ENCODE measurements around the gene SPTSSB.

The SPTSSB gene

DNA sequence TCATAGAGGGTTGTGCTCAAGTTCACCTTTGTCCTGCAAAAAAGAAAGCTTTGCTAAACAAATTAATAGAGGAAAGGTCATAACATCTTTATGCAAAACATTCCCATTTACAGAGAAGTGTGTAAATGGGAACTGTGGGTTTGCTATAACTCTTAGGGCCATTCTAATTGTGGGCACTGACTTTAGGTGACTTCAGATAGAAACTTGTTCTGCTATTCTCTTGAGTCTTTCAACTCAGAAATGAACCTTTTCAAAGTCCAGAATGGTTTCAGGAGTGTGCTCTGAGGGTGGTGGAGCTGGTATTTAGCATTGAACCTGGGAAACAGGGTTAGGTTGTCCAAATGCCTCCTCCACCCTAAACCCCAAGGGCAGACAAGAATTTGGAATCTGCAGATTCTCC lies 34.0 kb downstream of the SPTSSB start:
- DNase-seq: no peak

DNA sequence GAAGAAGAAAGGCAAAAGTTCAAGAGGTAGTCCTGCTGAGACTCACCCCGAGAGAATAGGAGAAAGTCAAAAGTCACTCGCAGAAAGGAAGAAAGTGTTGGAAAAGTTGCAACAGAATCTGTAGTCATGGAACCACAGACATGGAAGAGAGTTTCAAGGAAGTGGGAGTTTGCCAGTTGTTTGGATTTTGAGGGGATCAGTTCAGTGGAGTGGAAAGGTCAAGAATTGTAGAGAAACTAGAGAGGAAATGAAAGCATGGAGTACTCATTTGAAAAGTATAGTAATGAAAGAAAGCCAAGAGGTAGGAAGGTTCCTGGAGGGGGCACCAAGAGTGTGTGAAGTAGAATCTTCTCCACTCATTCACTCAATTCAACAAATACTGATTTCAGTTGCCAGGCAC lies 34.7 kb downstream of the SPTSSB start:
- no peak for DNase-seq

DNA sequence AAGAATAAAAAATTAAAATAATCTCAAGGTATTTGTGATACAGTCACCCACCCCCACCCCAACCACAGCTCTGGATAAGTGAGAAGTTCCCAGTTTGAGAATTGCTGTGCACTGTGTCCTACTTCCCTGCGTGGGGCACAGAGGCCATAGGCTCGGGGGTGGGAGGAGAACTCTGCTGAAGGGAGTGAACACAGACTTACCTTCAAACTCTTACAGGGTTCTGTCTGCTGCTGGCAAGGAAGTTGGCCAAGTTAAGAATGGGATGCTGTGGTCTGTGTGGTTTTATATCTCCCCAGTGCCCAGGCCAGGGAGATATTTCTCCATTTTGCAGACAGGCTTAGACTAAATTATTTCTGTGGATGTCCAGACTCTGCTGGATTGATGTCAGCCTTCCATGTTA lies 37.6 kb downstream of the SPTSSB start:
- no peak for DNase-seq

GRCh38 chr3:161332792-161333191 lies 38.5 kb downstream of the SPTSSB start:
- no peak for DNase-seq

DNA sequence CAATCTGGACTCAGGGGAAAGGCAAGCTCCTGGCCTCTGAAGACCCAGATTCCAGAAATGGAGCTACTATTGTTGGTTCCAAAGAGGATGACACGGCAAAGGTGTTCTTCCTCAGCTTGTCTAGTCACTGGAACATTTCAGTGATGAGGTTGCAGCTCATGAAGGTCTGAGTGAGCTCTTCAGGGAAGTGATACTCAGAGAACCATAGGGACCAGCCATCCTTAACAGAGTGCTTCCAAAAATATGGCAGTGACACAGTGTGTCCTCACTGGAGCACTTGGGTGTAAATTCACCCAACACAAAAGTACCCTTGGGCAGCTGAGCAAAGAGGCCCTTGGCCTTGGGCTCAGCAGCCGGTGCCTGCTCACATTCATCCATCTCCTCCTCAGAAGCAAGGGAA lies 46.3 kb downstream of the SPTSSB start:
- DNase-seq: no peak

DNA sequence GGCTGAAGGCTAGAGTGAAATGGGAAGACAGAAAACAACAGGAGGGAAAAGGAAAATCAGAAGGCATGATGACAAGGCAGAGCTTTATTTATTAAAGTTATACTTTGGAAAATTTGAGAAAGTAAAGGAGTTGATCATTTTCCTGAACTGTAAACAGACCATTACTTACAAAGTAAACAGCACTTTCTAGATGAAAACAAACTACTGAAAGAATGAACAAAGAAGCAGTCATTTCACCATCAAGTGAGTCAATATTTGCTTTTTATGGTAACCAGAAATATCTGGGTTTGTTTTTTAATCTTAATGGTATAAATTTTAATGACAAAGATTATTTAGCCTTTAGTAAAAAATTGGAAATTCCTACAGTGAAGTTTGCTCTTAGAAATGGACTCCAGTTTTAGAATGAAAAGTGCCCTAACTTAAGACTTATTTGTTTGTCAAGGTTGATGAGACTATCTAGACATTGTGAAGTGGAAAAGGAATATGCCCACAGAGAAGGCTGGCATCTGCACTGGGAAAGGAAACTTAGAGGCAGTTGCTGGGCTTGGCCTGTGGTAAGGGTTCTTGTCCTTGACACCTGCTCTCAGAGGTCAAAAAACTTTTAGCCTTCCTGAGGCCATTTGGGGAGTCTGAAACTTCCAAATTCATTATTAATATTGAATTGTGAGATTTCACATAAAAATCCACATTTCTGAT lies 47.2 kb downstream of the SPTSSB start:
- no peak for DNase-seq

GRCh38 chr3:161322781-161323568 lies 48.3 kb downstream of the SPTSSB start:
- DNase-seq: no peak

DNA sequence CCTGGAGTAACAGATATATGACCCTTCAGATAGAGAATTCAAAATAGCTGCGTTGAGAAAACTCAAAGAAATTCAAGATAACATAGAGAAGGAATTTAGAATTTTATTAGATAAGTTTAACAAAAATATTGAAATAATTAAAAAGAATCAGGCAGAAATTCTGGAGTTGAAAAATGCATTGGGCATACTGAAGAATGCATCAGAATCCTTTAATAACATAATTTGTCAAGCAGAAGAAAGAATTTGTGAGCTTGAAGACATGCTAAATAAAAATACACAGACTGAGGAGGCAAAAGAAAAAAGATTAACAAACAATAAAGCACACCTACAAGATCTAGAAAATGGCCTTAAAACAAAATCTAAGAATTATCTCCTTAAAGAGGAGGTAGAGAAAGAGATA lies 50.5 kb downstream of the SPTSSB start:
- no peak for DNase-seq

DNA sequence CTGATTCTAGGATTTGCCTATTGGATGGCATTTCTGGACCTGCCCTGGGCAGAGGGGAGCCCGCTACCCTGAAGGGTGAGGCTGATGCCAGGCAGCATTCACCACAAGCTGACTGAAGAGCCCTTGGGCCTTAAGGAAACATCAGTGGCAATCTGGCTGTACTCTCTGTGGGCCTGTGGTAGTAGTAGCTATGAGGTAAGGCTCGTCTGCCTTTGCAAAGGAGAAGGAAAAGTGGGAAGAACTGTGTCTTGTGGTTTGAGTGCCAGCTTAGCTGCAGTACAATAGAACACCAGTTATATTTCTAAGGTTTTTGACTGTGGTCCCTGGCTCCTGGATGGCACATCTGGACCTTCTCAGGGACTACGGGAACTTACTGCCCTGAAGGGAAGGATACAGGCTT lies 51.5 kb downstream of the SPTSSB start:
- no peak for DNase-seq

- no peak for DNase-seq
Measured at GRCh38 chr3:161317077-161317476, 54.2 kb downstream of the SPTSSB start.

DNA sequence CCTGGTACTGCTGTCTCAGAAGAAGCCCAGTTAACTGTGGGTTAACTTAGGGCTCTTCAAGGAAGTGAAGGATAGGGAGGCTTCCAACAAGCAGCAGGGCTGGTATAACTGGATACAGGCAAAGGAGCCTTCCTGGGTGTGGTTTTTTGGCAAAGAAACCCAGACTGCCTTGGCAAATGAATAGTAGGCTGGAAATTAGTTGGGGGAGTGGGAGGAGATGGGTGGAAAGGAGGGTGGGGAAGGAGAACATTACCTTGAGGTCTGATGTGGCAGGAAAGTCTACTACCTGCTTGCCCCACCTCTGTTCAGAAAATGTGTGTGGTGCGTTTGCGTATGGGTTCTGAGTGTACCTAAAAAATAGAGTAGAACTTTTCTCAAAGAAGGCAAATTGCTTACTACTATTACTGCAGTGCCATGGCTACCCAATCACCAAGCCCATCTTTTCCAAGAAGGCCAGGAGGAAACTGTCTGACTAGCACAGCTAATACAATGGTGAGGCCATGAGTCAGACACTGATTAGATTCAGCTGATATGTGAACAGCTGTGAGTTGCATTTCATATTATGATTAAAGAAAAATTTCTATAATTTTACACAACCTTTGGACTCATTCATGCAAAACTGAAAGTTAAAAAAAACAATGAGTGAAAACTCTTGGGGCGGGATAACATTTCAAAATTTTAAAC lies 55.2 kb downstream of the SPTSSB start:
- no peak for DNase-seq

DNA sequence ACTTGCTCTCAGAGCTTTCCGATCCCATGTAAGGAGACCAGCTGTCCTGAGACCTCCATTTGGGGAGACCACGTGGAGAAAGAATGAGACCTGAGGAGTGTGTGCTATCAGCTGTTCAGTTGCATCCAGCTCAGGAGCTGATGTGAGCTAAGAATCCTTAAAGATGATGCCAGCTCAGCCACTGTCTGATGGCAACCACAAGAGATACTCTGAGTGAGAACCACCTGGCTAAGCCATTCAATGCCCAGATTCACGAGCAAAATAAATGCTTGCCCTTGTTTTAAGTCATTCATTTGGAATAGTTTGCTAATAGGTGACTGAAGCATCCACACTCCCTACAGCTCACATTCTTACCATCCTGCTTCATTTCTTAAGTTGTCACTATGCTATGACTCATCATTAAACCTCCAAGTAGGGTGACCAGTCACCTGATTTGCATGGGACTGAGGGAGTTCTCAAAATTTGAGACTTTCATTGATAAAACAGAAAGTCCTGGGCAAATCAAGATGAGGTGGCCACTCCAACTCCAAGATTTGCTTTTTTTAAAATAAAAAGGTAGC lies 56.4 kb downstream of the SPTSSB start:
- DNase-seq: no peak

DNA sequence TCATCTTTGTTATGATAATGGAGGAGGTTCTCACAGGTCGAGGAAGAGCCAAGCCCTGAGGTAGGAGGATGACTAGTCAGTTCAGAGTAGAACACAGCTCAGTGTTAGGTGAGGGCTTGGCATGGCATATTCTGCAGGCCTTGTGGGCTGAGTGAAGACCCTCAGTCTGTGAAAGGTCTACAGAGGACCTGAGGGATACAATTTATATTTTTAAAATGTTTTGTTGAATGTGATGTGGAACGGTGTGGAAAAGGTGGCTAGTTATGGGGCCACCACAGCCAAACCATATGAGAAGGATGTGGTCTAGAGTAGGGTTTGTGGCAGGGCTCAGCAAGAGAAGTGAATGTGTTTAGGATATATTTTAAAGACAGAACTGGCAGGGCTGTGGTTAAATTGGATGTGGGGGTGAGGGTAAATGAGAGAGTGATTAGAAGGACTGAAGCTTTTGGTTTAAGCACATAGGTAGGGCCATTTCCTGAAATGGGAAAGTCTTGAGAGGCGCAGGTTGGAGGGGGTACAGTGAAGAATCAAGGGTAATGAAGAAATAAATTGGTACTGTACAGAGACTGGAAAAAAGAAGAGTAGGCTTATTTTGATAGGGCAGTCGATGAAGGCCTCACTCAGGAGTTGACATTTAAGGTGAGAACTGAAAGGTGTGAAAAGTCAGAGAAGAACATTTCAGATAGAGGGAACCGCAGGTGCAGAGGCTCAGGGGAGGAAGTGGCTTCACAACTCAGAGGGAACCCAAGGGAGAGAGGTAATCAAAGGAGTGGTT lies 60.5 kb downstream of the SPTSSB start:
- peak in 4 of 5 donors; percentile 21 to 68 (median 28) for DNase-seq

DNA sequence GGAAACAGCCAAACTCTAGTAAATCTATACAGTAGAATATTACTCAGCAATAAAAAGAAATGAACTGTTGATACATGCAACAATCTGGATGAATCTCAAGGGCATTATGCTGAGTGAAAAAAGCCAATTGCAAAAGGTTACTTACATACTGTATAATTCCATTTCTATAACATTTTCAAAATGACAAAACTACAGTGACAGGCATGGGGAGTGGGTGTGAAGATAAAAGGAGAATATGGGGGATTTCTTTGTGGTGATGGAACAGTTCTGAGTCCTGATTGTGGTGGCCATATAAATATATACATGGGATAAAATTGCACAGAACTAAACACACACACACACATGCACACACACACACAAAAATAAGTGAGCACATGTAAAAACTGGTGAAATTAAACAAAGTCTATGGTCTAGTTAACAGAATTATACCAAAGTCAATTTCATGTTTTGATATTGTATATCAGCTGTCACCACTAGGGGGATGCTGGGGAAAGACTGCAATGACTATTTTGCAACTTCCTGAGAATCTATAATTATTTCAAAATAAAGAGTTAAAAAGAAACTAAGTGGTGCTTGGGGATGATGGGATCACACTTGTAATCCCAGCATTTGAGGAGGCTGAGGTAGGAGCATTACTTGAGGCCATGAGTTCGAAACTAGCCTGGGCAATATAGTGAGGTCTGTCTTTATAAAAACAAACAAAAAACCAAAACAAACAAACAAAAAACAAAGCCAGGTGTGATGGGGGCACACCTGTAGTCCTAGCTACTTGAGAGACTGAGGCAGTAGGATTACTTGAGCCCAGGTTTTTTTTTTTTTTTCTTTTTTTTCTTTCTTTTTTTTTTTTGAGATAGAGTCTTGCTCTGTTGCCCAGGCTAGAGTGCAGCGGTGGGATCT lies 66.0 kb downstream of the SPTSSB start:
- DNase-seq: peak in 1 of 5 donors; percentile 3

DNA sequence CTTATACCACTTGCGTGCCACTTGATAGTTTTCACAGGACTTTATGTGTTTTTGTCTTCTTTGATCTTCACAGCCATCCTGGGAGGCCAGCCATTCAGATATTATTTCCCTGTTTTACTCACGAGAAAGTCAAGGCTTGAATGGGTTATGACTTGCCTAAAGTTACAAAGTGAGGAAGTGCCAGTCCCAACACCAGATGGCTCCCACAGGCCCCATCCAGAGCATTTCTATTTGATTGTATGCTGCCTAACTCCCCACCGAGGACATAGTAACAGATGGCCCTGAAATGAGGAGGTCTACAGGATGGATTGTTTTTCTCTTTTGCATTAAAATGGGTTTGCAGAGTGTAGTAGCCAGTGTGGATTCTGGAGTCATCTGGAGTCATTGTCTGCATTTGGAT lies 74.5 kb downstream of the SPTSSB start:
- no peak for DNase-seq

- DNase-seq: no peak
Measured at GRCh38 chr3:161295325-161295724, 76.0 kb downstream of the SPTSSB start.
